GM06990 (cell line): Measurements from ENCODE around the gene DARS1.
"Not testable (repeated sequence)": the region's sequence is repeated elsewhere in the genome, so short reads cannot be mapped to it uniquely, and the experiment has no call there.

Experiments
- DNase-seq: peaks from one replicate; pipeline ENCODE4 v3.0.0-alpha.2; 2011; ENCODE audit not compliant: insufficient read length; ENCODE audit errors: extremely low read depth
- H3K27me3 ChIP-seq: replicated peaks from 2 replicates; pipeline ENCODE4 v1.6.0; 2011; ENCODE audit warnings: low read length; ENCODE audit not compliant: control insufficient read depth, insufficient read depth
- H3K36me3 ChIP-seq: 2 replicates; pipeline ENCODE4 v1.5.1; 2011; ENCODE audit warnings: low read length; ENCODE audit not compliant: control insufficient read depth, insufficient read depth
- H3K4me3 ChIP-seq: replicated peaks from 2 replicates; pipeline ENCODE4 v1.5.1; 2011; ENCODE audit warnings: low read depth, mild to moderate bottlenecking, control low read depth, low read length
- CTCF ChIP-seq: IDR thresholded peaks from 2 replicates; pipeline ENCODE4 v1.5.1; 2011; ENCODE audit warnings: low read length, control low read depth, mild to moderate bottlenecking, inconsistent platforms; ENCODE audit not compliant: insufficient read depth, poor library complexity, severe bottlenecking

The DARS1 gene

DNA sequence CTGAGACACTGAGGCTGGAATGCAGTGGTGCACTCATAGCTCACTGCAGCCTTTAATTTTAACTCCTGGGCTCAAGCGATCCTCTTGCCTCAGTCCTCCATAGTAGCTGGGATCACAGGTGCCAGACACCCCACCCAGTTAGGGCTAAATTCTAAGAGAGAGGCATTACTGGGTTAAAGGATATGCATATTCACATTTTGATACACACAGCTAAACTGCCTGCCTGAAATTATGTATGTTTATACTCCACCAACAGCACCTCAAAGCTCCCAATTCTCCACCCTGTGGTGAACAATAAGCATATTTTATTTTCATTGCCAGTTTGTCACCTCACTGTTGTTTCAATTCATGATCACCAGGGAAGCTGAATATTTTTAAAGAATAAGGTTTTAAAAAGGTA lies 90.5 kb downstream of the DARS1 start:
- H3K36me3 ChIP-seq, result no peaks in the 10 kb centered on the region
- H3K27me3 ChIP-seq, result no peaks in the 10 kb centered on the region
- DNase-seq, result no peak
- no peak for TF ChIP-seq CTCF
- H3K4me3 ChIP-seq, result no peak overlapping the region

GRCh38 chr2:135893374-135893794 lies 92.0 kb downstream of the DARS1 start:
- TF ChIP-seq CTCF, result no peak
- DNase-seq, result no peak
- no peak overlapping the region for H3K4me3 ChIP-seq
- no peaks in the 10 kb centered on the region for H3K36me3 ChIP-seq
- no peaks in the 10 kb centered on the region for H3K27me3 ChIP-seq

DNA sequence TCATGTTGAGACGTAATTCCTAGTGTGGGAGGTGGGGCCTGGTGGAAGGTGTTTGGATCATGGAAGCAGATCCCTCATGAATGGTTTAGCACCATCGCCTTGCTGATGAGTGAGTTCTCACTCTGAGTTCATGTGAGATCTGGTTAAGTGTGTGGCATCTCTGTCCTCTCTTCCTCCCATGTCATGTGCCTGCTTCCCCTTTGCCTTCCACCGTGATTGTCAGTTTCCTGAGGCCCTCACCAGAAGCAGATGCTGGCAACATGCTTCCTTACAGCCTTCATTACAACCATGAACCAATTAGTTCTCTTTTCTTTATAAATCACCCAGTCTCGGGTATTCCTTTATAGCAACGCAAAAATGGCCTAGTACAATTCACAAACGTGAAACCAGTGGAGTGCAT lies 94.6 kb downstream of the DARS1 start:
- Histone ChIP-seq H3K36me3 (no peaks in the 10 kb centered on the region), H3K4me3 (no peak overlapping the region), H3K27me3 (no peaks in the 10 kb centered on the region; the same call in 1 of the 2 replicates)
- no peak for TF ChIP-seq CTCF
- DNase-seq, result no peak

DNA sequence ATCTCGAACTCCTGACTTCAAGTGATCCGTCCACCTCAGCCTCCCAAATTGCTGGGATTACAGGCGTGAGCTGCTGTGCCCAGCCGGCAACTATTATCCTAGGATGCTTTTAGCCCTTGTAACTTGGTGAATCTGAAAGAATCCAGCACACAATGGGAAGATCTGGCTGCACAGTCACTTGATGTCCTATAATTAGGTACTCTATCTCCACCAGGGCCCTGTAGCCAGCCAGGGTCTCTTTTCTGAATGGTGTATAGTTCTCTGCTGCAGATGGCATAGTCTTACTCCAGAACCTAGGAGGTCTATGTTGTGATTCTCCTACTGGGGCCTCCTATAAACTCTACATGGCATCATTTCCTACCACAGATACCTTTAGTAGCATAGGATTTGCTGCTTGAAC lies 95.3 kb downstream of the DARS1 start:
- DNase-seq, result no peak
- no peaks in the 10 kb centered on the region; the same call in 1 of the 2 replicates for H3K27me3 ChIP-seq
- H3K36me3 ChIP-seq, result no peaks in the 10 kb centered on the region
- H3K4me3 ChIP-seq, result no peak overlapping the region
- no peak for TF ChIP-seq CTCF

DNA sequence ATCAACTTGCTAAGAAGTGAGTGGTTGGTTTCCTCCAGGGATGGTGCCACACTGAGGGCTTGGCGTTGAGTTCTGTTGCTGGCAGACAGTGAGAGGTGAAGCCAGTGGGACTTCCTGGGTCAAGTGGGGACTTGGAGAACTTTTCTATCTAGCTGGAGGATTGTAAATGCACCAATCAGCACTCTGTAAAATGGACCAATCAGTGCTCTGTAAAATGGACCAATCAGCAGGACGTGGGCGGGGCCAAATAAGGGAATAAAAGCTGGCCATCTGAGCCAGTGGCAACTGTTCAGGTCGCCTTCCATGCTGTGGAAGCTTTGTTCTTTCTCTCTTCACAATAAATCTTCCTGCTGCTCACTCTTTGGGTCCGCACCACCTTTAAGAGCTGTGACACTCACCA lies 96.8 kb downstream of the DARS1 start:
- not testable (repeated sequence) for H3K36me3 ChIP-seq, H3K4me3 ChIP-seq, DNase-seq, H3K27me3 ChIP-seq

DNA sequence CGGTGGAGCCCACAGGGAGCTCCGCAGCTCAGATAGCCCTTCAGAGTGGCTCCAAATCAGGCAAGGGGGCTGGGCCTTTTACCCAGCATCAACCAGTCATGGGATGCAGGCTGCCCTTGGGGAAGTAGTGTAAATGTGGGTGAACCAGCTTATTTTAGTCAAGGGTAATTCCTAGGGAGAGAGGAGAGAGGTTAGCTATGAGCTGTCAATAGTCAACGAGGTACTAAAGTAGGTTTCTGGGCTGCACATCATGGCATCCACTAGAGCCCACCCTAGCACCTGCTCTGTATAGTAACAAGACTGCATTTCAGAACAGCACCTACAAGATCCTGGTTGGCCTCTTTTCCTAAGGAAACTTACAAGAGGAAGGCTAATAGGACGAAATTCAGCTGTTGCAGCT lies 99.7 kb downstream of the DARS1 start:
- no peak for TF ChIP-seq CTCF

More for the DNA sequence above, 99.7 kb downstream of the DARS1 start:
- DNase-seq, result no peak
- H3K36me3 ChIP-seq, result no peaks in the 10 kb centered on the region
- peaks cover 2% of the 10 kb centered on the region; the same call in 1 of the 2 replicates for H3K27me3 ChIP-seq
- no peak overlapping the region for H3K4me3 ChIP-seq
